Adrenal gland (tissue), 5 donors: ENCODE measurements around the gene MED25.

Source experiments
- POLR2A ChIP-seq, 2 donors: fragments of 450-650 bp; IDR thresholded peaks; one replicate each; pipeline ENCODE4 v1.6.1; 2017; ENCODE audit warnings: antibody characterized with exemption in 2 of 2, mild to moderate bottlenecking in 2 of 2, moderate library complexity in 1 of 2
- TF ChIP-seq, protein P1 (sequence below), 6 experiments: fragments of 450-650 bp in 4 of 6; fragments of 200-600 bp in 2 of 6; sonication (generic) in 1 of 6; IDR thresholded peaks; 1 replicate in 5 of 6; 2 replicates in 1 of 6; pipeline versions ENCODE4 v1.5.1 to v1.8.0; 2016 to 2021; ENCODE audit warnings: antibody characterized with exemption in 6 of 6, mild to moderate bottlenecking in 2 of 6, moderate library complexity in 1 of 6
- donor health status: DM: no; HTN: no; CAD: no.

DNA sequence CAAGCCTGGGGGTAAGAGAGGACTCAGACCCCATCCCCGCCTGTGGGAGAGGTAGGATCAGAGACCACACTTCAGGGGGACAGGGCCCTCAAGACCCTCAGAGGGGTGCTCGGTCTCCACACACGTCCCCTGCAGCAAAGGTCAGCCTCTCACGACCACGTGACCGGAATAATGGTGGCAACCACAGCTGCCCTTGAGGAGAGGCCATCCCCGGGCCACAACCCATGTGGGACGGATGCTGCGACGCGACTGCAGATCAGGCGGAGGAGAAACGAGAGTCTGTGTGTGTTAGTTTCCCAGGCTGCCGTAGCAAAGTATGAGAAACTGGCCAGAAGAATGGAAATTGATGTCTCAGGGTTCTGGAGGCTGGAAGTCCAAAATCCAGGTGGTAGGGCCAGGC, 8.9 kb downstream of the MED25 start:
- TF ChIP-seq, protein P1, sequence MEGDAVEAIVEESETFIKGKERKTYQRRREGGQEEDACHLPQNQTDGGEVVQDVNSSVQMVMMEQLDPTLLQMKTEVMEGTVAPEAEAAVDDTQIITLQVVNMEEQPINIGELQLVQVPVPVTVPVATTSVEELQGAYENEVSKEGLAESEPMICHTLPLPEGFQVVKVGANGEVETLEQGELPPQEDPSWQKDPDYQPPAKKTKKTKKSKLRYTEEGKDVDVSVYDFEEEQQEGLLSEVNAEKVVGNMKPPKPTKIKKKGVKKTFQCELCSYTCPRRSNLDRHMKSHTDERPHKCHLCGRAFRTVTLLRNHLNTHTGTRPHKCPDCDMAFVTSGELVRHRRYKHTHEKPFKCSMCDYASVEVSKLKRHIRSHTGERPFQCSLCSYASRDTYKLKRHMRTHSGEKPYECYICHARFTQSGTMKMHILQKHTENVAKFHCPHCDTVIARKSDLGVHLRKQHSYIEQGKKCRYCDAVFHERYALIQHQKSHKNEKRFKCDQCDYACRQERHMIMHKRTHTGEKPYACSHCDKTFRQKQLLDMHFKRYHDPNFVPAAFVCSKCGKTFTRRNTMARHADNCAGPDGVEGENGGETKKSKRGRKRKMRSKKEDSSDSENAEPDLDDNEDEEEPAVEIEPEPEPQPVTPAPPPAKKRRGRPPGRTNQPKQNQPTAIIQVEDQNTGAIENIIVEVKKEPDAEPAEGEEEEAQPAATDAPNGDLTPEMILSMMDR (IDR thresholded peaks at IDR 0.05), result no peak
- TF ChIP-seq POLR2A (IDR thresholded peaks at IDR 0.05), result no peak
